GM18511 (cell line): Measurements from ENCODE around the gene RNASE13.
"Not testable (repeated sequence)": the region's sequence is repeated elsewhere in the genome, so short reads cannot be mapped to it uniquely, and the experiment has no call there.

Experiments used
- ATAC-seq: cut with Tn5 transposase; IDR thresholded peaks from one replicate; pipeline ENCODE4 v1.9.1; 2021; ENCODE audit warnings: mild to moderate bottlenecking, moderate library complexity; ENCODE audit not compliant: unreplicated experiment

Gene RNASE13

DNA sequence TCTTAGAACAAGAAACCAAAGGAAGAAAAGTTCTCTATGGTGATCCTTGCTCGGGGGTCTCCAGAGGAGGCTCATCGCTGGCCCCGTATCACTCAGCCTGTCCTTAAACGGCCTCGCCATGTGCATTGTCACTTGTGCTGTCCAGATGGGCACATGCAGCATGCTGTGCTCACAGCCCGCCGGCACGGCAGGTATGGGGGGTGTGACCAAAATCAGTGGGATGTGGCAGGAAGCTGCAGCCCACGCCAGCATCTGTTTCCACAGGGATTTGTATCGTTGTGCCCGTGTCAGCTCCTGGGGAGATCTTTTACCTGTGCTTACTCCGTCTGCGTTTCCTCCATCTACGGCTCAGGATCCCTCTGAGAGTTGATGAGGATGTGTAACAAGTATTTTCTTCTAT is 38.1 kb downstream of the RNASE13 start:
- ATAC-seq = no peak

DNA sequence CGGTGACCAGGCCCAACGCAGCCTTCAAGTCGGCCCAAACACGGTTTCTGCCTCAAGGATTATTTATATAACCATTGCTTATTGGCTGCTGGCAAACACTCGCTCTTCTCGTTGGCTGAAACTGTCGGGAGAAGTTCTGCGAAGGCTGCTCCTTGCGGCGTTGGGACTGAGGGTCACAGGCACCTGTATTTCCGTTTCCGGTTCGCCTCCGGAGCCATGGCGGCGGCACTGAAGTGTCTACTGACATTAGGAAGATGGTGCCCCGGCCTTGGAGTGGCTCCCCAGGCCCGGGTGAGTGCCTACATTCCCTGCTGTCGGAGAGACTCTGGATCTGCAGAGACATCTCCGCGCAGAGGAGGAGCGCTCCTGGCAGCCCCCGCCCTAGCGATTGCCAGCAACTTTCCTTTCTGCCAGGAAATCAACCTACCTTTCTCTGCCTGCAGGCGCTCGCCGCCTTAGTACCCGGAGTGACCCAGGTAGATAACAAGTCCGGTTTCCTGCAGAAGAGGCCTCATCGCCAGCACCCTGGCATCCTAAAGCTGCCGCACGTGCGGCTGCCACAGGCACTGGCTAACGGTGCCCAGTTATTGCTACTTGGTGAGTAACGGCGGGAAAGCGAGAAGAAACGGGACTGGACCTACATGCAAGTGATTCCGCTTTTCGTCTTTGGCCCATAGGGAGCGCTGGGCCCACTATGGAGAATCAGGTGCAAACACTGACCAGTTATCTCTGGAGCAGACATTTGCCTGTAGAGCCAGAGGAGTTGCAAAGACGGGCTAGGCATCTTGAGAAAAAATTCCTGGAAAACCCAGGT is 44.6 kb downstream of the RNASE13 start, which contains the start of gene METTL17:
Gene METTL17 (plus strand): TSS at position 194 of the 814 bp plus-strand sequence. CDS start 23 bp downstream, at position 217.
- peak; percentile 98 for ATAC-seq

DNA sequence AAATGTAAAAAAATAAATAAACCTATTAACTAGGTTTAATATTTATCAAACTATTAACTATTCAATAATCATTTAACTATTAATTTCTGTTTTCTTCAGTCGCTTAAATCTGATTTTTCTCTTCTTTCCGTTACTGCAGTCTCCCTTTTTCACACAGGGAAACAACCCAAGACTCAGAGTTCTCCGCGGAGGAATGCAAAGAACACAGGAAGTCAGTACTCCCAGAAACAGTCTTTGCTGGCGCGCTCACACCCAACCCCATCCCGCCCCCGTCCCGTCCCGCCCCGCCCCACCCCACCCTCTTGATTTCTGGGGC is 45.2 kb downstream of the RNASE13 start:
- ATAC-seq = no peak

DNA sequence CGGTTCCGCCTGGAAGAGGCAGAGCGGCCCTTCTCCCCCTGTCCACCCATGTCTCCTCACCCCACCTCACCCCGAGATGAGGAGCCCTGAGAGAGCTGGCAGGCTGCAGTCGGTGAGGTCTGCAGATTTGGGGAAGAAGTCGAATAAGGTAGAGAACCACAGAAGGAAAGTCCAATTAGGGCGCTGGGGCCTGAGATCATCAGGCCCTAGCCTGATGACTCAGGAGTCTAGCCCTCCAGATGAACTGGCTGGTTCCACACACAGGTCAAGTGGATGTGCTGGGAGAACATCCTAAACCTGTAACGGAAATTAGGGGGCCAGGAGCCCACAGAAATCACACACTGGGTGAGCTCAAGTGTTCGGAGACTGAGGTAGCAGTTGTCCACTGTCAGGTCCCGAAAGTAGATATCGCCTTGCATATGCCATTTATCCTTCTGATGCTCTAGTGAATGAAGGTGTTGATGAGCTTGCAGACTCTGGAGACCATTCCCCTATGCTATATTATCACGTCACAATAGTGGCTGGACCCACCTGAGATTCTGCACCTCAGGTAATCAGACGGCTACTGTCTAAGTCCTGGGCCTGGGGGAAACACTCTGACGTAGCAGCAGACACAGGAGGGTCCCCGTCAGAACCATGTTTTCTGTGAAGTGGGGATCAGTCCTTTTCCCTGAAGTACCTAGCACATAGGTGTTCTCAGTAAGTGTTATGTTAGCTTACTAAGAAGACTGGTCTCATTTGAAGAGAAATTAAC is 45.7 kb downstream of the RNASE13 start:
- ATAC-seq = no peak

DNA sequence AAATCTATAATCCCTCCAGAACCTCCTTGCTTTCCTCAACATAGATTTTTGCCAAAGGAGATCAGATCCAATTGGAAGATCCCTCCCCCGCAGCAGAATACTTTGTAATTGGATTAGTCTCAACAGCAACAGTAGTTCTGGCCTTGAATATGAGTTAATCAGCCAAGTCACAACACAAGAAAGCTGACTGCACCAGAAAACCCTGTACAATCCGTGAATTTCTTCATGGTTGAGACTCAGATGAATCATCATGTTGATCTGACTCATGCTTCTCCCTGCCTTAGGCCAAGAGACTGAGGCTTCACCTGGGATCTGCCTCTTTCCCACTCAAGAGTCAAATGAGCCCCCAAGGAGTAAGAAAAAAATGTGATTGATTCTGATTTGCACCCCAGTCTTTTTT is 47.8 kb downstream of the RNASE13 start:
- ATAC-seq = no peak

DNA sequence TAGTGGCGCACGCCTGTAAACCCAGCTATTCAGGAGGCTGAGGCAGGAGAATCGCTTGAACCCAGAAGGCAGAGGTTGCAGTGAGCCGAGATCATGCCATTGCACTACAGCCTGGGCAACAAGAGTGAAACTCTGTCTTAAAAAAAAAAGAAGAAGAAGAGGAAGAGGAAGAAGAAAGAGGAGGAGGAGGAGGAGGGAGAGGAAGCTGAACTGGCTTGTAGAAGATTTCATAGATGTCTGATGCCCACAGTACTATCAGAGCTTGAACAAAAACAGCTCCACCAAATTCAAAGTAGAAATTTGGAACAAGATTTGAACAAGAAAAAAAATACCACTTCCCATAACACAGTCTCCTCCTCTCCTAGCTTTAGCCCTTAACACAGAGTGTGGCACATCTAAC is 49.0 kb downstream of the RNASE13 start:
- not testable (repeated sequence) for ATAC-seq
